MM.1S (cell line): ENCODE data around the gene FRMD1.

Source experiments
- CTCF ChIP-seq: fragments of 300-600 bp; sonication (generic); IDR thresholded peaks from 2 replicates; pipeline ENCODE4 v1.5.1; 2016; ENCODE audit warnings: antibody characterized with exemption, low read length, mixed read lengths
- EZH2 ChIP-seq: fragments of 300-600 bp; sonication (generic); optimal IDR thresholded peaks from 2 replicates; pipeline ENCODE3; 2017; ENCODE audit warnings: low read depth, mild to moderate bottlenecking, antibody characterized with exemption, low read length, mixed read lengths
- EZH2phosphoT487 ChIP-seq: fragments of 300-600 bp; sonication (generic); IDR thresholded peaks from 2 replicates; pipeline ENCODE4 v1.6.1; 2018; ENCODE audit warnings: antibody characterized with exemption, low read length

DNA sequence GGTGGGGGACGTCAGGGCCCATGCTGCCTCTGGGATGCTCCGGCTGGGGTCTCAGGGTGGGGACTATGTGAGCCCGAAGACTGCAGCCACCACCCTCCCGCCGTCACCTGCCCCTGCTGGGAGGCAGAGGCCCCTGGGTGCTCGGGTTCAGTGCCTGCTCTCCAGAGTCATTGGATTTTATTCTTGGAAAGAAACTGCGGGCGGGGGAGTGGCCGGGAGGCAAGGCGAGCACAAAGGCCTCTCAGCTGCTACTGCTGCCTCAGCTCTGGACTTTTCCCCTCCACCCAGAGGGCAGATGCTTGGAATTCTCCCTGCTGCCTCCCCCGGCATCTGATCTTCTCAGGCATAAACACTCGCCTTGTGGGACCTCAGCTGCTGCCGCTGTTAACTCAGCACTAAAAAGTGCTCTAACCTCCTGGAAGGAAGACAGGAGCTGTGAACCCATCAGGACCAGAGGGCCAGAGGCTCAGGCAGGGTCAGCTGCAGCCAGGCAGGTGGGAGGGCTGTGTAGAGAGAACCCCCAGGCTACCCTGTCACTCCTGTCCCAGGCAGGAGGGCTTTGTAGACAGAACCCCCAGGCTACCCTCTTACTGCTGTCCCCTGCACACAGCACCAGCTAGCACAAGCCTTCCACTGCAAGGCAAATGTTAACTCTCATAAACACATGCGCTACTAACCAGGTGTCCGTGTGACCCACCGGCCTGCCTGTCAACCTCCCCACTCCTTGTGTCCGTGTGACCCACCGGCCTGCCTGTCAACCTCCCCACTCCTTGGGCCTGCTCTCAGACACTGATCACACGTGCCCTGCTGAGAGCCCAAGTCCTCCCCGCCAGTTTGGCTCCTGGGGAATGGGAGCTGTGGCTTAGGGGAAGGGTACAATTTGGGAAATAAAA, 9.4 kb upstream of the FRMD1 start:
- no peak for TF ChIP-seq CTCF
- TF ChIP-seq EZH2phosphoT487, result no peak
- no peak for TF ChIP-seq EZH2
